Ishikawa (cell line): ENCODE results near the gene ACER2.

Source experiments
- EP300 ChIP-seq: IDR thresholded peaks from 2 replicates; pipeline ENCODE4 v1.6.1; 2012; ENCODE audit warnings: borderline replicate concordance
- TAF1 ChIP-seq: IDR thresholded peaks from 2 replicates; pipeline ENCODE4 v1.6.1; 2012; ENCODE audit warnings: low read depth, mild to moderate bottlenecking

GRCh38 chr9:19498015-19498414, 89.2 kb downstream of the ACER2 start:
- TF ChIP-seq EP300 (no peak), TAF1 (no peak)
